Fibroblast of lung (primary cell): ENCODE results near the gene SRGAP1. TPM values are rescaled to one million over a fixed set of nuclear protein-coding genes. Genes with fewer than 3 reads are reported as not detected.
"Not testable (repeated sequence)": the region's sequence is repeated elsewhere in the genome, so short reads cannot be mapped to it uniquely, and the experiment has no call there.

Experiments
- DNase-seq, 2 donors: peaks; one replicate each; pipeline versions ENCODE4 v3.0.0 to v3.0.0-alpha.2; 2010; ENCODE audit warnings: low read depth in 2 of 2
- H2AFZ ChIP-seq: 2 replicates; pipeline ENCODE4 v1.5.1; 2012; ENCODE audit warnings: low read length, control low read depth, inconsistent platforms
- H3K27ac ChIP-seq: 2 replicates; pipeline ENCODE4 v1.5.1; 2011; ENCODE audit warnings: low read length, control low read depth; ENCODE audit not compliant: insufficient read depth
- H3K27me3 ChIP-seq: 2 replicates; pipeline ENCODE4 v1.5.1; 2011; ENCODE audit warnings: mild to moderate bottlenecking, low read length; ENCODE audit not compliant: control insufficient read depth, insufficient read depth
- H3K36me3 ChIP-seq: 2 replicates; pipeline ENCODE4 v1.5.1; 2011; ENCODE audit warnings: low read length; ENCODE audit not compliant: control insufficient read depth, insufficient read depth
- H3K4me1 ChIP-seq: 2 replicates; pipeline ENCODE4 v1.5.1; 2011; ENCODE audit warnings: low read length; ENCODE audit not compliant: control insufficient read depth, insufficient read depth; ENCODE audit errors: extremely low read depth
- H3K4me2 ChIP-seq: 2 replicates; pipeline ENCODE4 v1.5.1; 2011; ENCODE audit warnings: low read length, control low read depth; ENCODE audit not compliant: insufficient read depth; ENCODE audit errors: extremely low read depth
- H3K4me3 ChIP-seq, 4 experiments: fragments of 200-600 bp in 1 of 4; sonication (generic) in 1 of 4; replicated peaks in 1 of 4; 2 replicates each; pipeline ENCODE4 v1.5.1; 2011 to 2016; ENCODE audit warnings: low read length in 4 of 4, low read depth in 3 of 4, mild to moderate bottlenecking in 3 of 4, control low read depth in 2 of 4, inconsistent platforms in 1 of 4, mixed read lengths in 1 of 4; ENCODE audit not compliant: insufficient read depth in 1 of 4; ENCODE audit errors: control extremely low read depth in 1 of 4
- H3K79me2 ChIP-seq: 2 replicates; pipeline ENCODE4 v1.5.1; 2012; ENCODE audit warnings: mild to moderate bottlenecking, low read length, inconsistent platforms; ENCODE audit not compliant: control insufficient read depth, insufficient read depth
- H3K9ac ChIP-seq: 2 replicates; pipeline ENCODE4 v1.5.1; 2011; ENCODE audit warnings: mild to moderate bottlenecking, low read length, control low read depth; ENCODE audit not compliant: insufficient read depth
- H3K9me3 ChIP-seq: 2 replicates; pipeline ENCODE4 v1.5.1; 2012; ENCODE audit warnings: low read depth, low read length; ENCODE audit not compliant: control insufficient read depth, insufficient read depth
- H4K20me1 ChIP-seq: 2 replicates; pipeline ENCODE4 v1.5.1; 2011; ENCODE audit warnings: low read length; ENCODE audit not compliant: control insufficient read depth, insufficient read depth; ENCODE audit errors: extremely low read depth
- EZH2 ChIP-seq: IDR thresholded peaks from 2 replicates; pipeline ENCODE4 v1.5.1; 2012; ENCODE audit warnings: low read length, control low read depth, mild to moderate bottlenecking; ENCODE audit errors: missing control alignments
- polyA plus RNA-seq, 2 donors: library from polyadenylated mRNA; depleted of rRNA in 1 of 2; stranded (reverse) in 1 of 2; unstranded in 1 of 2; fragments of >200 nt; gene quantifications; 2 replicates each; pipeline ENCODE4 v1.2.1, GENCODE V29; 2011 to 2012; ENCODE audit warnings: missing spikeins in 1 of 2
- total RNA-seq: library from RNA; depleted of rRNA; stranded (reverse); fragments of >200 nt; gene quantifications from 2 replicates; pipeline ENCODE4 v1.2.1, GENCODE V29; 2014
- TF ChIP-seq, protein P1 (sequence below), 2 donors: IDR thresholded peaks in 1 of 2; conservative IDR thresholded peaks in 1 of 2; 1 replicate in 1 of 2; 2 replicates in 1 of 2; pipeline ENCODE4 v1.5.1; 2011 to 2012; ENCODE audit warnings: low read length in 2 of 2, control low read depth in 1 of 2, inconsistent platforms in 1 of 2, low read depth in 1 of 2, mild to moderate bottlenecking in 1 of 2

Gene SRGAP1
- total and polyA plus RNA-seq, 2 donors (not counting 1 experiment from before 2014, with no cell fraction given) = 18.9 to 30.2 TPM

DNA sequence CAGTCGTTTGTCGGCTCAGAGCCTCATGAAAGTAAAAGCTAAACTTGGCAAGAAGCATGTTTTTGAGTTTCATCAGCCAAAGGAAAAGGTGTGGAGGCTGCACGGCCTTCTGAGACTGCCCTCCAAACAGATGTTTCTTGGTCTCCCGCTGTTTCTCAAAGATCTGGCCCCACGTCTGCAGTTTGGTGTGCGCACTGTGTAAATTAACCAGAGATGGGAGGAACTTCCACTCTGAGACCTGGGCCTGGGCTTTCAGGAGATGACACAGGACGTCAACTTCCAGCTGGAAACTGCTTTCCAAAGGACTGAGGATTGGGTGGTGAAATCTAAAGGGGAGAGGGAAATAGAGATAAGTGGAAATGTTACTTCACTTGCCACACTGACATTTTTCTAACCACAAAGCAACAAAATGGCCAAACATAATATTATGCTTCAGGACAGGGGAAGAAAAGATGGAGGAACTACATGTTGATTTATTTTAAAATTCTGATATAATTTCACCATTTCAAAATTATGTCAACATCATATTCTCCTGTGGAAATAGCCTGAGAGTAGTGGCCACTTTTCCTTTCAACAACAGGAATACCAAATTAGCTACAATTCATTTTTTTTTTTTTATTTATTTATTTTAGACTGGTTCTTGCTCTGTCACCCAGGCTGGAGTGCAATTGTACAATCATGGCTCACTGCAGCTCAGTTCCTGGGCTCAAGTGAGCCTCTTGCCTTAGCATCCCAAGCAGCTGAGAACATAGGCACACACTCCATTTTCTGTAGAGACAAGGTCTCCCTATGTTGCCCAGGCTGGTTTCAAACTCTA is 350.0 kb downstream of the SRGAP1 start:
- Histone ChIP-seq H3K9me3 (no peaks in the 10 kb centered on the region), H3K4me1 (no peaks in the 10 kb centered on the region), H3K79me2 (no peaks in the 10 kb centered on the region), H3K27me3 (no peaks in the 10 kb centered on the region), H3K4me2 (no peak overlapping the region), H3K9ac (no peak overlapping the region), H3K4me3 (no peak overlapping the region), H3K36me3 (peaks cover 3% of the 10 kb centered on the region), H3K27ac (no peak overlapping the region), H2AFZ (no peak overlapping the region), H4K20me1 (no peaks in the 10 kb centered on the region)
- no peak for TF ChIP-seq EZH2
- TF ChIP-seq, protein P1, sequence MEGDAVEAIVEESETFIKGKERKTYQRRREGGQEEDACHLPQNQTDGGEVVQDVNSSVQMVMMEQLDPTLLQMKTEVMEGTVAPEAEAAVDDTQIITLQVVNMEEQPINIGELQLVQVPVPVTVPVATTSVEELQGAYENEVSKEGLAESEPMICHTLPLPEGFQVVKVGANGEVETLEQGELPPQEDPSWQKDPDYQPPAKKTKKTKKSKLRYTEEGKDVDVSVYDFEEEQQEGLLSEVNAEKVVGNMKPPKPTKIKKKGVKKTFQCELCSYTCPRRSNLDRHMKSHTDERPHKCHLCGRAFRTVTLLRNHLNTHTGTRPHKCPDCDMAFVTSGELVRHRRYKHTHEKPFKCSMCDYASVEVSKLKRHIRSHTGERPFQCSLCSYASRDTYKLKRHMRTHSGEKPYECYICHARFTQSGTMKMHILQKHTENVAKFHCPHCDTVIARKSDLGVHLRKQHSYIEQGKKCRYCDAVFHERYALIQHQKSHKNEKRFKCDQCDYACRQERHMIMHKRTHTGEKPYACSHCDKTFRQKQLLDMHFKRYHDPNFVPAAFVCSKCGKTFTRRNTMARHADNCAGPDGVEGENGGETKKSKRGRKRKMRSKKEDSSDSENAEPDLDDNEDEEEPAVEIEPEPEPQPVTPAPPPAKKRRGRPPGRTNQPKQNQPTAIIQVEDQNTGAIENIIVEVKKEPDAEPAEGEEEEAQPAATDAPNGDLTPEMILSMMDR (conservative IDR thresholded peaks at IDR 0.05 in 1 of 2, IDR thresholded peaks at IDR 0.05 in 1 of 2; ENCODE audit: low read depth in 1 of 2, low read length in 2 of 2) = no peak
- peak; percentile 15 to 54 for DNase-seq

- H4K20me1 ChIP-seq, H3K4me1 ChIP-seq, H2AFZ ChIP-seq, H3K9ac ChIP-seq, DNase-seq, H3K36me3 ChIP-seq, H3K4me3 ChIP-seq, H3K27ac ChIP-seq, H3K4me2 ChIP-seq, H3K9me3 ChIP-seq, H3K27me3 ChIP-seq, H3K79me2 ChIP-seq: not testable (repeated sequence)
Observed at GRCh38 chr12:64195841-64196240, 351.3 kb downstream of the SRGAP1 start.

- Histone ChIP-seq H3K9ac (no peak overlapping the region), H3K36me3 (no peaks in the 10 kb centered on the region), H4K20me1 (no peaks in the 10 kb centered on the region), H2AFZ (no peak overlapping the region), H3K9me3 (no peaks in the 10 kb centered on the region), H3K79me2 (no peaks in the 10 kb centered on the region), H3K27me3 (no peaks in the 10 kb centered on the region), H3K27ac (no peak overlapping the region), H3K4me1 (no peaks in the 10 kb centered on the region), H3K4me3 (no peak overlapping the region), H3K4me2 (no peak overlapping the region)
- DNase-seq = peak in 1 of 2 donors; percentile 39
- no peak for TF ChIP-seq EZH2
- TF ChIP-seq, protein P1 (conservative IDR thresholded peaks at IDR 0.05 in 1 of 2, IDR thresholded peaks at IDR 0.05 in 1 of 2; ENCODE audit: low read depth in 1 of 2, low read length in 2 of 2) = no peak
Observed at GRCh38 chr12:64203036-64203435, 358.5 kb downstream of the SRGAP1 start.
